Omental fat pad (tissue), 4 donors: ENCODE measurements around the gene OGDH. TPM values are rescaled to one million over a fixed set of nuclear protein-coding genes. Genes with fewer than 3 reads are reported as not detected.
"Not testable (repeated sequence)": the region's sequence is repeated elsewhere in the genome, so short reads cannot be mapped to it uniquely, and the experiment has no call there.

Experiments
- ATAC-seq: fragments of 150-250 bp; one replicate; pipeline ENCODE4 v1.9.1; 2016; ENCODE audit warnings: mild to moderate bottlenecking, moderate library complexity; ENCODE audit not compliant: low FRiP score
- DNase-seq: peaks from one replicate; pipeline ENCODE4 v3.0.0-alpha.2; 2019; ENCODE audit warnings: low spot score
- CTCF ChIP-seq, 3 donors: fragments of 450-650 bp; IDR thresholded peaks; one replicate each; pipeline ENCODE4 v1.5.1; 2016 to 2017; ENCODE audit warnings: antibody characterized with exemption in 3 of 3, mild to moderate bottlenecking in 3 of 3, moderate library complexity in 2 of 3
- total RNA-seq, 4 donors: library from RNA; depleted of rRNA; stranded (reverse); fragments of >200 nt; gene quantifications; one replicate each; pipeline ENCODE4 v1.1.0, GENCODE V29; 2016

Gene OGDH
- total RNA-seq = 10 to 100 TPM; 75.4 to 91.0 (median 82.0) TPM

DNA sequence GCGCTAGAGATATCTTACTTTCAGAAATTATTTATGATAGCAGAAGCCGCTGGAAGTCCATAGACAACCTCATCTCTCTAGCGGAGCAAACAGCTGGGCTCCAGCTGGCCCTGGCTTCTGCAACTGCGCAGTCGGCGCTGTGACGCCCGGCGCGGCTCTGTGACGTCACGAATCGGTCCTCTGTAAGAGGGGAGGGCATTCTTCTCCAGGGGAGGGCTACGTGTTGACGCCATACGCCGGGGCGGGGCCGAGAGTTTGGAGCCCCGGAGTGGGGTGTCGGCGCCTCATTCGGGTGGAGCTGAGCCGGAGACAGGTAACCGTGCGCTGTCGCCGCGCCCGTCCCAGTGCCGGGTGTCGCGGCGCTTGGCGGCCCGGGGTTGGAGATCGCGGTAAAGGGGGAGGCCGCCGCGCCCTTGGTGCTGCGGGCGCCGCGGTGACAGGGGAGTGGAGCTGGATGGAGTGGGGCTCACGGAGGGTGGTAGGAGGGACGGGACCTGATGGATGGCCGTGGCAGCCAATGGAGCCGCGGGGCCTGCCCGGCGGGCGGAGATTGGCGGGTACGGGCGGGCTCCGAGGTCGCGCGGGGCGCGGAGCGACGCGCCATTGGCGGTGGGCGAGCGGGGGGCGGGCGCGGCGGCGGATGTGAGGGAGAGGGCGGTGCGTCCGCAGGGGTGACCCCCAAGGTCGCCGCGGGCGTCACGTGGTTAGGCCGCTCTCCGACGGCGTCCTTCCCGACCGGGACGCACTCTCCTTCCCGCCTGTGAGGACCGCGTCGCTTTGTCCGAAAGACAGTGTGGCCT is at the start of gene OGDH:
Gene OGDH (plus strand): TSS at position 287 of the 800 bp plus-strand sequence. CDS start 17,717 bp downstream, outside the sequence.
- ATAC-seq (peak; percentile 100), DNase-seq (peak; percentile 97)
- TF ChIP-seq CTCF (IDR thresholded peaks at IDR 0.05) = no peak

GRCh38 chr7:44557485-44557884 is 48.9 kb upstream of the OGDH start:
- no peak for TF ChIP-seq CTCF (IDR thresholded peaks at IDR 0.05)
- no peak for ATAC-seq
- no peak for DNase-seq

DNA sequence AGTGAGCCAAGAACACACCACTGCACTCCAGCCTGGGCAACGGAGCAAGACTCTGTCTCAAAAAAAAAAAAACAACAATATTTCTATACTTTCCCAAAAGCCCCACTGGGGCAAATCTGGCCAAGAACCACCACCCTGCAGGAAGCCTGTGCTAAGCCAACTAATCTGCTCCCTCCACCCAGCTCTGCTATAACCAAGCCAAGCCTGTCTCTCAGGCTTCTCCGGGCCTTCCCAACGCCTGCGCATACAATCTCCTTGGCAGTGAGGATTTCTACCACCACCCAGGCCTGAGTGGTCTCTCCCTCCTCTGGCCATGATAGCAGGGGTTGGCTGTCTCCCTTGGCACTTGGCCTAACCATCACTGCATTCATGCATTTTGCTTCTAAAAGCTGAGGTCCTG is 46.9 kb upstream of the OGDH start:
- TF ChIP-seq CTCF (IDR thresholded peaks at IDR 0.05) = no peak
- DNase-seq (no peak), ATAC-seq (no peak)

DNA sequence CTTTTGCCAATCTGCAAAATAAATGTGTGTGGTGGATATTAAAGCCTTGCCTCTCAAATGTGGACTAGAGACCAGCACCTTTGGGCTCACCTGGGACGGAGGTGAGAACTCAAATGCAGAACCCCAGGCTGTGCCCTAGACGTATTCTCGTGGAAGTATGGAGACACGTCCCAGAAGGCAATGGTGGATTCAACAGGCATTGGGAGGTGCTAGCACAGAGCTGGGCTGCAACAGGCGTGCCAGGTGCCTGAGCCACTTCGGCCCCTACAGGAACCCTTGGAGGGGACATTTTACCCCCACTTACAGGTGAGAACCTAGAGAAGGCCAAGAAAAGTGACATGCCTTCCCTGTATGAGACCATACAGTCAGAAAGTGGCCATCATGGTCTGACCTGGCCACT is 44.9 kb upstream of the OGDH start:
- no peak for TF ChIP-seq CTCF (IDR thresholded peaks at IDR 0.05)
- ATAC-seq = no peak
- no peak for DNase-seq

DNA sequence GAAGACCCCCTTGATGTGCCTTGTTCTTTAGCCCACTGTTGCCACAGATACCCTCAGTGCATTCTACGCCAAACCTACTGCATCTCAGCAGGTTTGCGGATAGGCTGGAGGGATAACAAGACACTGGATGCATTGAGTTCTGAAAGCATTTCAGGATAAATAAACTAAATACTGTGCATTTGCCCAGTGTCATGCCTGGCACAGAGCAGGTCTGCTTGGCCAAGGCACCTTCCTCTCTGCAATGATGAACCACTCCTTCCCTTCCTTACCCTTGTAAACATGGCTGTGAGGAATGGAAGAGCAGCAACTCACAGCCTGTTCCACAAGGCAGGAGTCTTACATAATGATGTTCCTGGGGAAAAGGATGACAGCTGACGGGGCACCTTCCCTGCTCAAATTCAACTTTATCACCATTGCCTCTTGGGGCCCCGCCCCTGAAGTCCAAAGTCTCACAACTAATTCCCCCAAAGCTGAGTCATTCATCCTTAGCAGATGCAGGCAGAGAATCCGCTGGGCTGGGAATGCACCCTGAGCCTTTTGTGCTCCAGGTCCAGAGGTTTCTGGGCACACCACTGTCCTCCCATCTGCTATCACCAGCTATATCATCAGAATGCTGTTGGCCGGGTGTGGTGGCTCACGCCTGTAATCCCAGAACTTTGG is 44.3 kb upstream of the OGDH start:
- DNase-seq = no peak
- no peak for TF ChIP-seq CTCF (IDR thresholded peaks at IDR 0.05)
- no peak for ATAC-seq

- not testable (repeated sequence) for DNase-seq, ATAC-seq
These were observed 43.8 kb upstream of the OGDH start for GRCh38 chr7:44562622-44562962.

GRCh38 chr7:44563171-44563679 is 43.2 kb upstream of the OGDH start:
- TF ChIP-seq CTCF (IDR thresholded peaks at IDR 0.05) = no peak
- DNase-seq (no peak), ATAC-seq (no peak)
